HEK293 (cell line): ENCODE results near the gene KLB.

Experiments
- HOXA7 ChIP-seq: sonication (generic); formaldehyde crosslinking; IDR thresholded peaks from 2 replicates; pipeline ENCODE4 v1.8.1; 2022; ENCODE audit warnings: missing genetic modification reagents, borderline replicate concordance
- KLF1 ChIP-seq: fragments of 450-650 bp; formaldehyde crosslinking; IDR thresholded peaks from 2 replicates; pipeline ENCODE4 v1.5.1; 2016; ENCODE audit warnings: missing biosample characterization, missing genetic modification characterization
- ZBTB21 ChIP-seq: fragments of 450-650 bp; formaldehyde crosslinking; IDR thresholded peaks from 2 replicates; pipeline ENCODE4 v1.5.1; 2017; ENCODE audit warnings: missing biosample characterization, missing genetic modification characterization
- ZBTB48 ChIP-seq: fragments of 450-650 bp; formaldehyde crosslinking; IDR thresholded peaks from 2 replicates; pipeline ENCODE4 v1.5.1; 2016; ENCODE audit warnings: missing biosample characterization, missing genetic modification characterization
- ZBTB7A ChIP-seq: fragments of 450-650 bp; formaldehyde crosslinking; IDR thresholded peaks from 2 replicates; pipeline ENCODE4 v1.5.1; 2016; ENCODE audit warnings: low read depth, missing biosample characterization, missing genetic modification characterization
- ZNF148 ChIP-seq: fragments of 450-650 bp; formaldehyde crosslinking; IDR thresholded peaks from 2 replicates; pipeline ENCODE4 v1.5.0; 2017; ENCODE audit warnings: missing biosample characterization, missing genetic modification characterization, borderline replicate concordance
- ZNF175 ChIP-seq: fragments of 450-650 bp; formaldehyde crosslinking; IDR thresholded peaks from 2 replicates; pipeline ENCODE4 v1.5.1; 2016; ENCODE audit warnings: missing biosample characterization, missing genetic modification characterization
- ZNF184 ChIP-seq: fragments of 450-650 bp; IDR thresholded peaks from 2 replicates; pipeline ENCODE4 v1.5.1; 2018; ENCODE audit warnings: missing biosample characterization, mild to moderate bottlenecking, missing genetic modification characterization
- ZNF221 ChIP-seq: fragments of 450-650 bp; formaldehyde crosslinking; IDR thresholded peaks from 2 replicates; pipeline ENCODE4 v1.5.1; 2017; ENCODE audit warnings: missing biosample characterization, missing genetic modification characterization, borderline replicate concordance
- ZNF366 ChIP-seq: fragments of 450-650 bp; formaldehyde crosslinking; conservative IDR thresholded peaks from 2 replicates; pipeline ENCODE4 v1.5.1; 2016; ENCODE audit warnings: missing biosample characterization, missing genetic modification characterization
- ZSCAN30 ChIP-seq: fragments of 450-650 bp; IDR thresholded peaks from 2 replicates; pipeline ENCODE4 v1.5.1; 2018; ENCODE audit warnings: missing biosample characterization, mild to moderate bottlenecking, missing genetic modification characterization, moderate library complexity
- TF ChIP-seq, protein P1 (sequence below): fragments of 450-650 bp; formaldehyde crosslinking; IDR thresholded peaks from 2 replicates; pipeline ENCODE4 v1.5.1; 2016; ENCODE audit warnings: missing biosample characterization, missing genetic modification characterization
- TF ChIP-seq, protein P2 (sequence below): fragments of 450-650 bp; formaldehyde crosslinking; IDR thresholded peaks from 2 replicates; pipeline ENCODE4 v1.5.1; 2016; ENCODE audit warnings: missing biosample characterization, missing genetic modification characterization, borderline replicate concordance

GRCh38 chr4:39455486-39455885 is 48.8 kb downstream of the KLB start:
- TF ChIP-seq ZNF148 (no peak), HOXA7 (CRISPR knock-in tag) (no peak), ZNF184 (tag by site-specific recombination) (no peak), ZNF221 (no peak), ZBTB7A (tag by site-specific recombination) (no peak), ZBTB21 (tag by site-specific recombination) (no peak), ZBTB48 (no peak), KLF1 (tag by site-specific recombination) (no peak), ZNF366 (tag by site-specific recombination) (no peak), ZNF175 (tag by site-specific recombination) (no peak), ZSCAN30 (tag by site-specific recombination) (no peak)
- TF ChIP-seq, protein P1, sequence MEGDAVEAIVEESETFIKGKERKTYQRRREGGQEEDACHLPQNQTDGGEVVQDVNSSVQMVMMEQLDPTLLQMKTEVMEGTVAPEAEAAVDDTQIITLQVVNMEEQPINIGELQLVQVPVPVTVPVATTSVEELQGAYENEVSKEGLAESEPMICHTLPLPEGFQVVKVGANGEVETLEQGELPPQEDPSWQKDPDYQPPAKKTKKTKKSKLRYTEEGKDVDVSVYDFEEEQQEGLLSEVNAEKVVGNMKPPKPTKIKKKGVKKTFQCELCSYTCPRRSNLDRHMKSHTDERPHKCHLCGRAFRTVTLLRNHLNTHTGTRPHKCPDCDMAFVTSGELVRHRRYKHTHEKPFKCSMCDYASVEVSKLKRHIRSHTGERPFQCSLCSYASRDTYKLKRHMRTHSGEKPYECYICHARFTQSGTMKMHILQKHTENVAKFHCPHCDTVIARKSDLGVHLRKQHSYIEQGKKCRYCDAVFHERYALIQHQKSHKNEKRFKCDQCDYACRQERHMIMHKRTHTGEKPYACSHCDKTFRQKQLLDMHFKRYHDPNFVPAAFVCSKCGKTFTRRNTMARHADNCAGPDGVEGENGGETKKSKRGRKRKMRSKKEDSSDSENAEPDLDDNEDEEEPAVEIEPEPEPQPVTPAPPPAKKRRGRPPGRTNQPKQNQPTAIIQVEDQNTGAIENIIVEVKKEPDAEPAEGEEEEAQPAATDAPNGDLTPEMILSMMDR: no peak
- TF ChIP-seq, protein P2, sequence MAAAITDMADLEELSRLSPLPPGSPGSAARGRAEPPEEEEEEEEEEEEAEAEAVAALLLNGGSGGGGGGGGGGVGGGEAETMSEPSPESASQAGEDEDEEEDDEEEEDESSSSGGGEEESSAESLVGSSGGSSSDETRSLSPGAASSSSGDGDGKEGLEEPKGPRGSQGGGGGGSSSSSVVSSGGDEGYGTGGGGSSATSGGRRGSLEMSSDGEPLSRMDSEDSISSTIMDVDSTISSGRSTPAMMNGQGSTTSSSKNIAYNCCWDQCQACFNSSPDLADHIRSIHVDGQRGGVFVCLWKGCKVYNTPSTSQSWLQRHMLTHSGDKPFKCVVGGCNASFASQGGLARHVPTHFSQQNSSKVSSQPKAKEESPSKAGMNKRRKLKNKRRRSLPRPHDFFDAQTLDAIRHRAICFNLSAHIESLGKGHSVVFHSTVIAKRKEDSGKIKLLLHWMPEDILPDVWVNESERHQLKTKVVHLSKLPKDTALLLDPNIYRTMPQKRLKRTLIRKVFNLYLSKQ (tag by site-specific recombination): no peak
